ENCODE results near the gene WBP2.
A peak's percentile ranks its signal among the peaks of the same experiment; 100 is the strongest.

The WBP2 gene

GRCh38 chr17:75831032-75831571 lies 24.0 kb downstream of the WBP2 start:
- DNase-seq: no peak

- DNase-seq: no peak
These were observed 24.7 kb downstream of the WBP2 start for GRCh38 chr17:75830164-75831031.

- no peak for DNase-seq
These were observed 25.4 kb downstream of the WBP2 start for GRCh38 chr17:75829747-75830146.

GRCh38 chr17:75828741-75829140 lies 26.4 kb downstream of the WBP2 start:
- no peak for DNase-seq

- no peak for DNase-seq
These were observed 27.1 kb downstream of the WBP2 start for GRCh38 chr17:75828076-75828400.

GRCh38 chr17:75827308-75828075 lies 27.6 kb downstream of the WBP2 start:
- peak in 52 of 56 donors; percentile 16 to 85 (median 64) for DNase-seq

- DNase-seq: no peak
These were observed 28.4 kb downstream of the WBP2 start for GRCh38 chr17:75826561-75827307.

GRCh38 chr17:75825748-75826370 lies 29.3 kb downstream of the WBP2 start:
- no peak for DNase-seq

GRCh38 chr17:75825149-75825552 lies 30.0 kb downstream of the WBP2 start:
- DNase-seq: no peak

GRCh38 chr17:75824666-75825065 lies 30.5 kb downstream of the WBP2 start:
- no peak for DNase-seq

GRCh38 chr17:75824050-75824552 lies 31.0 kb downstream of the WBP2 start:
- DNase-seq: no peak

- DNase-seq: no peak
These were observed 31.7 kb downstream of the WBP2 start for GRCh38 chr17:75823257-75824041.

- DNase-seq: no peak
These were observed 32.4 kb downstream of the WBP2 start for GRCh38 chr17:75822800-75823166.

- peak in 4 of 56 donors; percentile 6 to 71 (median 30) for DNase-seq
These were observed 32.9 kb downstream of the WBP2 start for GRCh38 chr17:75822119-75822799.

- DNase-seq: no peak
These were observed 33.6 kb downstream of the WBP2 start for GRCh38 chr17:75821552-75821951.

GRCh38 chr17:75820094-75821080 lies 34.7 kb downstream of the WBP2 start:
- DNase-seq: no peak

GRCh38 chr17:75819678-75820077 lies 35.5 kb downstream of the WBP2 start:
- no peak for DNase-seq

- no peak for DNase-seq
These were observed 36.0 kb downstream of the WBP2 start for GRCh38 chr17:75819116-75819515.

Measured in amygdala (tissue), 56 donors.